Measurements from ENCODE around the gene CFAP300. TPM values are rescaled to one million over a fixed set of nuclear protein-coding genes. Genes with fewer than 3 reads are reported as not detected.

The CFAP300 gene
- total and polyA plus RNA-seq, 2 donors (not counting 1 experiment from before 2014, with no cell fraction given) = 6.4 to 7.9 TPM

DNA sequence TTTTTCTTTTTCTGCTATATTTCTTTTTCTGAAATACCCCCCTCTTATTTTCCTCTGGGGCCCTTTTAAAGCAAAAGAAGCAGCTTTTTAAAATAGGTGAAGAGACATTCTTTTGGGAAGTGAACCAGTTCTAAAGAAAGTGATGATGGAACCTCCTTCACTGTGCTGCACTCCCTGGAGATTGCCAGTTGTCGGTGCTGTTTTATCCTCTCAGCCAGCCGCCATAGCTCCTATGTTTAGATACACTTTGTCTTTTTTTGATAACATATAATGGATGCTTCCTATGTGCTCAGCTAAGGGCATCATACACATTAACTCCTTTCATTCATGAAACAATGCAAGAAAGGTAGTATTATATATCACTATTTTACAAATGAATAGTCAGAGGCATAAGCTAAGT lies 14.0 kb downstream of the CFAP300 start:
- Histone ChIP-seq H3K27ac (ENCODE audit: insufficient read depth, low read length) (no peak overlapping the region), H3K4me3 (replicated peaks in 1 of 4; ENCODE audit: control extremely low read depth in 1 of 4, insufficient read depth in 1 of 4, low read depth in 3 of 4, low read length in 4 of 4) (no peak overlapping the region), H3K79me2 (ENCODE audit: control insufficient read depth, insufficient read depth, low read length) (no peaks in the 10 kb centered on the region), H3K9me3 (ENCODE audit: control insufficient read depth, insufficient read depth, low read depth, low read length) (no peaks in the 10 kb centered on the region), H3K9ac (ENCODE audit: insufficient read depth, low read length) (no peak overlapping the region), H2AFZ (ENCODE audit: low read length) (no peak overlapping the region), H3K4me1 (ENCODE audit: control insufficient read depth, extremely low read depth, insufficient read depth, low read length) (no peaks in the 10 kb centered on the region), H3K27me3 (ENCODE audit: control insufficient read depth, insufficient read depth, low read length) (no peaks in the 10 kb centered on the region), H3K36me3 (ENCODE audit: control insufficient read depth, insufficient read depth, low read length) (no peaks in the 10 kb centered on the region), H4K20me1 (ENCODE audit: control insufficient read depth, extremely low read depth, insufficient read depth, low read length) (no peaks in the 10 kb centered on the region), H3K4me2 (ENCODE audit: extremely low read depth, insufficient read depth, low read length) (no peak overlapping the region)
- no peak for TF ChIP-seq EZH2 (IDR thresholded peaks at IDR 0.05; ENCODE audit: low read length, missing control alignments)
- TF ChIP-seq, protein P1, sequence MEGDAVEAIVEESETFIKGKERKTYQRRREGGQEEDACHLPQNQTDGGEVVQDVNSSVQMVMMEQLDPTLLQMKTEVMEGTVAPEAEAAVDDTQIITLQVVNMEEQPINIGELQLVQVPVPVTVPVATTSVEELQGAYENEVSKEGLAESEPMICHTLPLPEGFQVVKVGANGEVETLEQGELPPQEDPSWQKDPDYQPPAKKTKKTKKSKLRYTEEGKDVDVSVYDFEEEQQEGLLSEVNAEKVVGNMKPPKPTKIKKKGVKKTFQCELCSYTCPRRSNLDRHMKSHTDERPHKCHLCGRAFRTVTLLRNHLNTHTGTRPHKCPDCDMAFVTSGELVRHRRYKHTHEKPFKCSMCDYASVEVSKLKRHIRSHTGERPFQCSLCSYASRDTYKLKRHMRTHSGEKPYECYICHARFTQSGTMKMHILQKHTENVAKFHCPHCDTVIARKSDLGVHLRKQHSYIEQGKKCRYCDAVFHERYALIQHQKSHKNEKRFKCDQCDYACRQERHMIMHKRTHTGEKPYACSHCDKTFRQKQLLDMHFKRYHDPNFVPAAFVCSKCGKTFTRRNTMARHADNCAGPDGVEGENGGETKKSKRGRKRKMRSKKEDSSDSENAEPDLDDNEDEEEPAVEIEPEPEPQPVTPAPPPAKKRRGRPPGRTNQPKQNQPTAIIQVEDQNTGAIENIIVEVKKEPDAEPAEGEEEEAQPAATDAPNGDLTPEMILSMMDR (conservative IDR thresholded peaks at IDR 0.05 in 1 of 2, IDR thresholded peaks at IDR 0.05 in 1 of 2; ENCODE audit: low read depth in 1 of 2, low read length in 2 of 2) = peak; percentile 37 to 58
- DNase-seq (ENCODE audit: low read depth in 2 of 2) = peak in 1 of 2 donors; percentile 46

DNA sequence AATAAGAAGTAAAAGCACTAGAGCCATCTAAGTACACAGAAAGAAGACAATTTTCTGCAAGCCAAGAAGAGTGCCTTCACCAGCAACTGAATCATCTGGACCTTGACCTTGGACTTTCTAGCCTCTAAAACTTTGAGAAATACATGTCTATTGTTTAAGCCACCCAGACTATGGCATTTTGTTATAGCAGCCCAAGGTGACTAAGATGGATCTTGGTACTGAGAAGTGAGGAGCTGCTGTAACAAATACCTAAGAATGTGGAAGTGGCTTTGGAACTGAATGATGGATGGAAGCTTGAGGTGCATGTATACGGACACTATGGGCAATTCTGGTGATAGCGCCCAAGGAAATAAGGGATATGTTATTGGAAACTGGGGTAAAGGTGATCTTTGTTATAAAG lies 14.9 kb downstream of the CFAP300 start:
- H3K79me2 ChIP-seq (ENCODE audit: control insufficient read depth, insufficient read depth, low read length) = no peaks in the 10 kb centered on the region
- no peaks in the 10 kb centered on the region for H4K20me1 ChIP-seq (ENCODE audit: control insufficient read depth, extremely low read depth, insufficient read depth, low read length)
- H3K27ac ChIP-seq (ENCODE audit: insufficient read depth, low read length) = no peak overlapping the region
- TF ChIP-seq, protein P1 (conservative IDR thresholded peaks at IDR 0.05 in 1 of 2, IDR thresholded peaks at IDR 0.05 in 1 of 2; ENCODE audit: low read depth in 1 of 2, low read length in 2 of 2) = no peak
- no peak for TF ChIP-seq EZH2 (IDR thresholded peaks at IDR 0.05; ENCODE audit: low read length, missing control alignments)
- no peak overlapping the region for H2AFZ ChIP-seq (ENCODE audit: low read length)
- H3K4me1 ChIP-seq (ENCODE audit: control insufficient read depth, extremely low read depth, insufficient read depth, low read length) = no peaks in the 10 kb centered on the region
- no peak overlapping the region for H3K9ac ChIP-seq (ENCODE audit: insufficient read depth, low read length)
- no peak overlapping the region for H3K4me2 ChIP-seq (ENCODE audit: extremely low read depth, insufficient read depth, low read length)
- H3K36me3 ChIP-seq (ENCODE audit: control insufficient read depth, insufficient read depth, low read length) = no peaks in the 10 kb centered on the region
- no peak overlapping the region for H3K4me3 ChIP-seq (replicated peaks in 1 of 4; ENCODE audit: control extremely low read depth in 1 of 4, insufficient read depth in 1 of 4, low read depth in 3 of 4, low read length in 4 of 4)
- H3K9me3 ChIP-seq (ENCODE audit: control insufficient read depth, insufficient read depth, low read depth, low read length) = no peaks in the 10 kb centered on the region
- DNase-seq (ENCODE audit: low read depth in 2 of 2) = no peak
- H3K27me3 ChIP-seq (ENCODE audit: control insufficient read depth, insufficient read depth, low read length) = no peaks in the 10 kb centered on the region

DNA sequence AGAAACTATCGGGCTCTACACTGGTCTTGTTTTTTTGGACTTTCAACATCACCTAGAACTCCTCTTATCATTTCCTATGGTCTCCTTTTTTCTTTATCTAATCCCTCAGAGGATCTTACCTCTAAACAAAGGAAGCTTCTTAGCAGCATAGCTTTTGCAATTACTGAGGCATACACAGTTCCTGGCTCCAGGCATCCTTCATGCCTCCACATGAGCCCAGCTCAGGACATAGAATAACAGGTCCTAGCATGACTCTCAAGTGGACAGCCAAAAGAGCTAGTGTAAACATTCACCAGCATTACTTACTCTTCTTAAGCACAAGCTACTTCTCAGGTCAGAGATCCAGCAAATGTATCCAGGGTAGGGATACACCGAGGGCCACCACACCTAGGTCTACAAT lies 17.1 kb downstream of the CFAP300 start:
- Histone ChIP-seq H4K20me1 (ENCODE audit: control insufficient read depth, extremely low read depth, insufficient read depth, low read length) (no peaks in the 10 kb centered on the region), H3K9ac (ENCODE audit: insufficient read depth, low read length) (no peak overlapping the region), H3K79me2 (ENCODE audit: control insufficient read depth, insufficient read depth, low read length) (no peaks in the 10 kb centered on the region), H3K4me1 (ENCODE audit: control insufficient read depth, extremely low read depth, insufficient read depth, low read length) (no peaks in the 10 kb centered on the region), H3K27ac (ENCODE audit: insufficient read depth, low read length) (no peak overlapping the region), H3K4me2 (ENCODE audit: extremely low read depth, insufficient read depth, low read length) (no peak overlapping the region), H3K27me3 (ENCODE audit: control insufficient read depth, insufficient read depth, low read length) (no peaks in the 10 kb centered on the region), H3K9me3 (ENCODE audit: control insufficient read depth, insufficient read depth, low read depth, low read length) (no peaks in the 10 kb centered on the region), H2AFZ (ENCODE audit: low read length) (no peak overlapping the region), H3K36me3 (ENCODE audit: control insufficient read depth, insufficient read depth, low read length) (no peaks in the 10 kb centered on the region), H3K4me3 (replicated peaks in 1 of 4; ENCODE audit: control extremely low read depth in 1 of 4, insufficient read depth in 1 of 4, low read depth in 3 of 4, low read length in 4 of 4) (no peak overlapping the region)
- TF ChIP-seq, protein P1 (conservative IDR thresholded peaks at IDR 0.05 in 1 of 2, IDR thresholded peaks at IDR 0.05 in 1 of 2; ENCODE audit: low read depth in 1 of 2, low read length in 2 of 2) = no peak
- no peak for TF ChIP-seq EZH2 (IDR thresholded peaks at IDR 0.05; ENCODE audit: low read length, missing control alignments)
- DNase-seq (ENCODE audit: low read depth in 2 of 2) = no peak
